ENCODE results near the gene BABAM2. TPM values are rescaled to one million over a fixed set of nuclear protein-coding genes. Genes with fewer than 3 reads are reported as not detected.

The BABAM2 gene
- total RNA-seq, 4 donors from 2014 or later: 34.4 to 44.9 (median 38.3) TPM

DNA sequence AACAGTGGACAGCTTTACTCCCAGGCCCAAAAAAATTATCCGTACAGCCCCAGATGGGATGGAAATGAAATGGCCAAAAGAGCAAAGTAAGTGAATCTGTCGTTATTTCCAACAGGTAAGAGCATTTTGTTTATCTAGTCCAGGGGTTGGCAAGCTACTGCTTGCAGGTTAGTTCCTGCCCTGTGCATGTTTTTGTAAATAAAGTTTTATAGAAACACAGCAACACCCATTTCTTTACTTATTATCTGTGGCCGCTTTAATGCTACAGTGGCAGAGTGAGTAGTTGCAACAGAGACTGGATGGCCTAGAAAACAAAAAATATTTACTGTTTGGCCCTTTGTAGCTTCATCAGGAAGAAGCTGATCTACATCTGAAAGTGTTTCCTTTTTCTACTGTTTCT is 407.9 kb downstream of the BABAM2 start:
- TF ChIP-seq, protein P1, sequence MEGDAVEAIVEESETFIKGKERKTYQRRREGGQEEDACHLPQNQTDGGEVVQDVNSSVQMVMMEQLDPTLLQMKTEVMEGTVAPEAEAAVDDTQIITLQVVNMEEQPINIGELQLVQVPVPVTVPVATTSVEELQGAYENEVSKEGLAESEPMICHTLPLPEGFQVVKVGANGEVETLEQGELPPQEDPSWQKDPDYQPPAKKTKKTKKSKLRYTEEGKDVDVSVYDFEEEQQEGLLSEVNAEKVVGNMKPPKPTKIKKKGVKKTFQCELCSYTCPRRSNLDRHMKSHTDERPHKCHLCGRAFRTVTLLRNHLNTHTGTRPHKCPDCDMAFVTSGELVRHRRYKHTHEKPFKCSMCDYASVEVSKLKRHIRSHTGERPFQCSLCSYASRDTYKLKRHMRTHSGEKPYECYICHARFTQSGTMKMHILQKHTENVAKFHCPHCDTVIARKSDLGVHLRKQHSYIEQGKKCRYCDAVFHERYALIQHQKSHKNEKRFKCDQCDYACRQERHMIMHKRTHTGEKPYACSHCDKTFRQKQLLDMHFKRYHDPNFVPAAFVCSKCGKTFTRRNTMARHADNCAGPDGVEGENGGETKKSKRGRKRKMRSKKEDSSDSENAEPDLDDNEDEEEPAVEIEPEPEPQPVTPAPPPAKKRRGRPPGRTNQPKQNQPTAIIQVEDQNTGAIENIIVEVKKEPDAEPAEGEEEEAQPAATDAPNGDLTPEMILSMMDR (IDR thresholded peaks at IDR 0.05; ENCODE audit: low read depth): no peak

DNA sequence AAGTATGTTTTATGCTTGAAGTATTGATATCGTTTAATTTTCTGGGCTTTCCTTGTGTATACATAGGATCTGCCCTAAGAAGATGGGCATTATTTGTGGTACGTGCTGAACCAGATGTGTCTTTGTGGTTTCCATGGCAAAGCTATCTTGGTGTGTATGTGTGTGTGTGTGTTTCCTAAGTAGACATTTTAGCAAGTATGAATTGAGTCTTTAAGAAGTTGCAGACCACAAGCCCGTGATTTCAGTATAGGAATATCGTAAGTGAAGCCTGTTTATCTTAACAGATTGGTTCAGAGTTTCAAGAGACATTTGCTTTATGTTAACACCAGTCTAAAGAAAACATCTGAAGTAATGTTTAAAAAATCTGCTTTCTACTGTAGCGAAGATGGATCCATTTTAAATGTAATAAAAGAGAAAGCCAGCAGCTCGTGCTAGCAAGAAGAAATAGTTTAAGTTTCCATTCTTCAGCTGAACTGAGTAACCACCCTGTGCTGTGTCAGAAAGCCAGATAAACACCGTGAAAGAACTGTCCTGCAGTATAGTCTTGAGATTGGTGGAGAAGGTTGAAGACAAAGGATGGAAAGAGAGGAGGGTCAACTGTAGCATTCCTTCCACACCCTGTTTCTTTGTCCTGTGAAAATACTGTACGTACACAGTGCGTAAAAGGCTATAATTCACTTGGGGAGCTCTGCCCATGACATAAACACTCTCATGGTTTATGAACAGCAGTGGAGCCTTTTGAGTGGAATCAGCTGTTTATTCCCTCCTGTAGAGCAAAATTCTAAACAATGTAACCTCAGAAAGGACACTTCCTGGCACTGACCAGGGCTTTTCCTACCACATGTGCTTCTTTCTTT is 410.2 kb downstream of the BABAM2 start:
- TF ChIP-seq, protein P1 (IDR thresholded peaks at IDR 0.05; ENCODE audit: low read depth): no peak

DNA sequence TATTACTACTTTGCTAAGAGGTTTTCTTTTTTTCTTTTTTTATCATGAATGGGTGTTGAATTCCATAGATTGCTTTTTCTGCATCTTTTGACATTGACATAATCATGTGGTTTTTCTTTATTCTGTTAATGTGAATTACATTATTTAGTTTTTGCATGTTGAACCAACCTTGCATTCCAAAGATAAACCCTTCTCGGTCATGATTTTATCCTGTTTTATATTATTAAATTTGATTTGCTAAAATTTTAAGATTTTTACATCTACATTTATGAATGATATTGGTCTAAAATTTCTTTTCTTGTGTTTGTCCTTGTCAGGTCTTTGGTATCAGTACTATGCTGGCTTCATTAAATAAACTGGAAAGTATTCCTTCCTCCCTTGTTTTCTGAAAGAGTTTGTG is 414.7 kb downstream of the BABAM2 start:
- TF ChIP-seq, protein P1 (IDR thresholded peaks at IDR 0.05; ENCODE audit: low read depth): no peak

DNA sequence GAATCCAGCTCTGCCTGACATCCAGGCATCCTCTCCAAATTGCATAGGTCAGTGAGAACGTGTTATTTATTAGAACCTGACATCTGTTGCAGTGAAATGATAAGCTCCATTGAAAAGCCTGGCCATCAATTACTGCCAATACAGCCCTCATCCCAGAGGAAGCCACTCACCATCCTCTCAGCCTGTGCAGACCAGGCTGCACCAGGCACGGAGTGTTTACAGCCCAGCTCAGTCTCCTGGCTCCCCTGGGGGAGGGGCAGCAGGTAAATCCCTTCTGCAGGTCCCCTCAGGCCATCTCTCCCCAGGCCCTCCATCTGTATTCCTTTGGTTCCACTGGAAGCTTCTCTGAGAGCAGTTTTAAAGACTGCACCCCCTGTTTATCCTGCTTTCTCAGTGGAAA is 419.6 kb downstream of the BABAM2 start:
- TF ChIP-seq, protein P1 (IDR thresholded peaks at IDR 0.05; ENCODE audit: low read depth): no peak

DNA sequence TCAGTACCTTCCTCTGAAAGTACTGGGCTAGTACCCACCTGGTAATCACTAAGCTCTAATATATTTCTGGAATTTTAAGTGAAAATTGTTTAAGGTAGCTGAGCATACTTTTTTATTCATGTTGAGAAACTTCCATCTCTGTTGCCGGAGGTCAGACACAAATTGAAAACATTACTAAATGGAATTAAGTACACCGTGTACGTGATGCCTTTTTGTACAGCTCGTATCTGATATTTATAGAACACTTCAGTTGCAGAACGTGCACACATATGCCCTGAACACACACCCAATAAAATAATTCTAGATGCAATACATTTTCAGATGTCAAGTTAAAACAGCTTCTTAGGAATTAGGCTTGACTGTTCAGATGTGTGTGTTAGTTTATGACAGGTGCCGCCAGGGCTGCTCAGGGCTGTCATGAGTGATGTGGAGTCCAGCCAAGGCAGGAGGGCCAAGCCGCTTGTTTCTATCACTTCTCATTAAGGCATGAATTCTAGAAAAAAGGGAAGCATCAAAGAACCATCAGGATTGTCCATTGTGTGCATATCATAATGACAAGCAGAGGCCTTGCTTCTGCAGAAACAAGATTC is 421.2 kb downstream of the BABAM2 start:
- TF ChIP-seq, protein P1 (IDR thresholded peaks at IDR 0.05; ENCODE audit: low read depth): no peak

DNA sequence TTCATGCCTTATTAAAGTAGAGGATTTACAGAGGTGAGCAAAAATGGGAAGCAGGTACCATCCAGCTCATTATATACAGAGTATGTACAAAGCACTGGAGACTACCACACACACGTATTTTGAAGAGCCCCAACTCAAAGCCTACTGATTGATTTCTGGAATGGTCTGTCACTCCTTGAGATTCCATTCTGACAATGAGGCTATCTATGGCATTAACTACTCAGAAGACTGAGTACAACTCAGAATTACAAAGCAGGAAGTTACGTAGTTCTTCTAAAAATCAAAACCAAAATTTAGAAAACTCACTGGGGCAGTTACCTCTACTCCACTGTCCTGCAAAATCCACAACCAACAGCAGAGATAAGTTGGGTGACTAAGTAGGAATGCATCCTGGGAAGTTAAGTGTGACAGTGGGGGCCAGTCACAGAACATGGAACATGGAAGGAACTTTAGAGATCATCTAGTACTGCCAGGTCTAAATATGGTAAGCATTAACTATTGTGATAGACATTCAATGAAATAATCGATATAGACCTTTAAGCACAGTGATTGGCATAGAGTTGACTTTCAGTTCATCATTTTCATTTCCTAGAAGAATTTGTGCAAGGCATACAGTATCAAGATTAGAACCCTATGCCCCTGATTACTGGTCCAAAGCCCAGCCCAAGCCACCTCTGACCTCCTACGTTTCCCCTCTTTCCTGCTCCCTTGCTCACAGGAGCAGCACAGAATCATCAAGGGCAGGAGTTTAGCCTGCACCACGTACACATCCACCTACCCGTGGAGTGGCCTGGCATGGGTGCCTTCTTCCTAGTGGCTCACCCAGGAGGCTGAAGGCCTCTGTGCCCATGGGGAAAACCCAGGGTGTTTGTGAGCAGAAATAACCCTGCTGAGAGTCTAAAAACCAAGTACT is 422.0 kb downstream of the BABAM2 start:
- TF ChIP-seq, protein P1 (IDR thresholded peaks at IDR 0.05; ENCODE audit: low read depth): no peak
